Chondrocyte (in vitro differentiated cells): ENCODE data around the gene TMX4. TPM values are rescaled to one million over a fixed set of nuclear protein-coding genes. Genes with fewer than 3 reads are reported as not detected.

Experiments
- DNase-seq: peaks from one replicate; pipeline ENCODE4 v3.0.0; 2021; ENCODE audit warnings: mixed read lengths, low spot score
- H3K27ac Mint-ChIP-seq: one replicate; pipeline ENCODE4 v1.8.0; 2021; ENCODE audit warnings: mild to moderate bottlenecking, moderate library complexity, mixed read lengths; ENCODE audit not compliant: unreplicated experiment
- H3K27me3 Mint-ChIP-seq: 2 replicates; pipeline ENCODE4 v1.8.0; 2021; ENCODE audit warnings: low read depth, mixed read lengths
- H3K36me3 Mint-ChIP-seq: 2 replicates; pipeline ENCODE4 v1.8.0; 2021; ENCODE audit warnings: low read depth, mixed read lengths
- H3K4me1 Mint-ChIP-seq: 2 replicates; pipeline ENCODE4 v1.8.0; 2021; ENCODE audit warnings: low read depth, mild to moderate bottlenecking, mixed read lengths
- H3K4me3 Mint-ChIP-seq: one replicate; pipeline ENCODE4 v1.8.0; 2021; ENCODE audit warnings: mild to moderate bottlenecking, moderate library complexity, mixed read lengths; ENCODE audit not compliant: unreplicated experiment
- H3K9me3 Mint-ChIP-seq: 2 replicates; pipeline ENCODE4 v1.8.0; 2021; ENCODE audit warnings: low read depth, mixed read lengths
- total RNA-seq: library from RNA; stranded (reverse); gene quantifications from 3 replicates; pipeline ENCODE4 v1.2.1, GENCODE V29; 2021
- TF ChIP-seq, protein P1 (sequence below): fragments of 200-600 bp; sonication (generic); IDR thresholded peaks from 2 replicates; pipeline ENCODE4 v1.5.0; 2021; ENCODE audit warnings: antibody characterized with exemption, mild to moderate bottlenecking, moderate library complexity

The TMX4 gene
- total RNA-seq, 1 donor from 2014 or later, result 25.7 TPM

DNA sequence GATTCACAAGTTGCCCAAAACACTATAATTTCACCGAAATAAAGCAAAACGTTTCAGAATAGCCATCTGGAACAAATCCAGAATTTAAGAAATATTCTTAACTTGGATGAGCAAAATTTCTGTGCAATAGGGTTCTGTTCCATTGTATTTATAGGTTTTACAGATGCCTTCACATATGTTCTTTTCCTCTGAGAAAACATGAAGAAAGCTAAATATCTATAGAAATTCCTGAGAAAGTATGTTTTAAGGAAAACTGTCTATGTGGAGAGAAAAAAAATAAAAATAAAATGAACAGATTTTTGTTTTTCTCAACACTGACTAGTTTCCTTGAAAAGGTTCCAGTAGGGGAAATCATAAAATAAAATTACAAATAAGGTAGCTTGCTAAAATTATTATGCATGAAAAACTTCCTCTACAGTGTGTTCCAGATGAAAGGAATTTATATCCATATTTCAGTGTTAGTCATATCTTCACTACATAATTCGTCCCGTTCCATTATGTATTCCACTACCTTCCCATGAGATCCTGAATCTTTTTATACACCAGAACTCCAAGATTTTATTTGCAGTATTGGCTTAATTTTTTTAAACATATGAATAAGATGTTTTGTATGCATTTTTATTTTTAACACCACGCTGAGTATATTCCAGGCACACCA, 42.4 kb upstream of the TMX4 start:
- H3K27ac Mint-ChIP-seq, result no peak overlapping the region
- no peaks in the 10 kb centered on the region for H3K36me3 Mint-ChIP-seq
- no peaks in the 10 kb centered on the region for H3K9me3 Mint-ChIP-seq
- peaks cover 2% of the 10 kb centered on the region for H3K27me3 Mint-ChIP-seq
- TF ChIP-seq, protein P1, sequence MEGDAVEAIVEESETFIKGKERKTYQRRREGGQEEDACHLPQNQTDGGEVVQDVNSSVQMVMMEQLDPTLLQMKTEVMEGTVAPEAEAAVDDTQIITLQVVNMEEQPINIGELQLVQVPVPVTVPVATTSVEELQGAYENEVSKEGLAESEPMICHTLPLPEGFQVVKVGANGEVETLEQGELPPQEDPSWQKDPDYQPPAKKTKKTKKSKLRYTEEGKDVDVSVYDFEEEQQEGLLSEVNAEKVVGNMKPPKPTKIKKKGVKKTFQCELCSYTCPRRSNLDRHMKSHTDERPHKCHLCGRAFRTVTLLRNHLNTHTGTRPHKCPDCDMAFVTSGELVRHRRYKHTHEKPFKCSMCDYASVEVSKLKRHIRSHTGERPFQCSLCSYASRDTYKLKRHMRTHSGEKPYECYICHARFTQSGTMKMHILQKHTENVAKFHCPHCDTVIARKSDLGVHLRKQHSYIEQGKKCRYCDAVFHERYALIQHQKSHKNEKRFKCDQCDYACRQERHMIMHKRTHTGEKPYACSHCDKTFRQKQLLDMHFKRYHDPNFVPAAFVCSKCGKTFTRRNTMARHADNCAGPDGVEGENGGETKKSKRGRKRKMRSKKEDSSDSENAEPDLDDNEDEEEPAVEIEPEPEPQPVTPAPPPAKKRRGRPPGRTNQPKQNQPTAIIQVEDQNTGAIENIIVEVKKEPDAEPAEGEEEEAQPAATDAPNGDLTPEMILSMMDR, result no peak
- DNase-seq, result no peak
- no peak overlapping the region for H3K4me3 Mint-ChIP-seq
- H3K4me1 Mint-ChIP-seq, result no peaks in the 10 kb centered on the region

DNA sequence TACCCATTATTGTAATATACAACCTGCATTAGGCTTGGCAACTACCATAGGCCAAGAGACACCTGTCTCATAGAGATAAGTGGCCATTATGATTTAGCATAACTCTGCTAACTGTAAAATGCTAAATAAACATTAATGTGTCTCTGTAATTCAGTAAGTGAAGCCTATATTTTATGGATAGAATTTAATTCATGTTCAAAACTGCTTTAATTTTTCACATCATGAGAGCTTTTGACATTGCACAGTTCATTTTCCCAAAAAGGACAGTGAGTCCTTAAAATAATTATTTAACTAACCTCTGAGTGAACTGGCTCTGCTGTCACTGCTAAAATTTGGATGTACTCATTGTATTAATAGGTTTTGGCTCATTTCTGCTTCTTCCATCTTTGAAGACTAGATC, 41.4 kb upstream of the TMX4 start:
- Mint-ChIP-seq H3K36me3 (no peaks in the 10 kb centered on the region), H3K4me1 (no peaks in the 10 kb centered on the region), H3K27ac (no peak overlapping the region), H3K9me3 (no peaks in the 10 kb centered on the region), H3K27me3 (peaks cover 2% of the 10 kb centered on the region), H3K4me3 (no peak overlapping the region)
- DNase-seq, result no peak
- TF ChIP-seq, protein P1, result no peak

DNA sequence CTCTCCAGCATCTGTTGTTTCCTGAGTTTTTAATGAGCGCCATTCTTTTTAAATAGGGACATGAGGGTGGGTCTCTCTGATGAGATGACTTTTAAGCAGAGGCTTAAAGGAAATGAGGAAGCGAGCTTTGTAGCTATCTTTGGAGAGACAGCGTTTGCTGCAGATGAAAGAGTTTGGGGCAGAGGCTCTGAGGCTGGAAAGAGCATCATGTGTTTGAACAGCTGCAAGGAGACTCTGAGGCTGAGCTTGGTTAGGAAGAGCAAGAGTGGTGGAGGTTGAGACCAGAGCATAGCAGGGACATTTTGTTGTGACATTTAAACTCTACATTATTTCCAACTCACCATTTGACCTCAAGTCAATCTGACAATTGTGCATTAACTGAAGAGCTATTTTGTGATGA, 38.3 kb upstream of the TMX4 start:
- H3K27ac Mint-ChIP-seq, result no peak overlapping the region

DNA sequence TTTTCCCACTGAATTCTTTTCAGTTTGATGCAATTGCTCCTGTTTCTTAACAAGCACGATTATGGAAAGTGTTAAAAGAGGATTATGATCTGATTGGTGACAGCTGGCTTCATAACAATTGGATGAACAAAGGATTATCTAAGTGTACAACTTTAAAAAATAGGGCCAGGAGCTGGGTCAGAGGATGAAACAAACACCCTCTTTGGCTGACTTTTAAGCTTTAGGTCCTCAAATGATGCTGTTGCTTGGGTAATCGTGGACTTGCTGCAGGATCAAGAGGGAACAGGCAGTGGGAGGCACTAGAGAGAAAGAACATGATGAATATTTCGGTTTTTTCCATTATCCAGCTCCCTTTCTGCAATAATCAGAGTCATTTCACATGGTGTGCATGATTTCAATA, 35.5 kb upstream of the TMX4 start:
- Mint-ChIP-seq H3K27me3 (peaks cover 4% of the 10 kb centered on the region), H3K4me3 (no peak overlapping the region), H3K9me3 (no peaks in the 10 kb centered on the region), H3K36me3 (no peaks in the 10 kb centered on the region), H3K4me1 (no peaks in the 10 kb centered on the region), H3K27ac (no peak overlapping the region)
- no peak for DNase-seq
- TF ChIP-seq, protein P1, result no peak

More for the DNA sequence above, 38.3 kb upstream of the TMX4 start:
- Mint-ChIP-seq H3K36me3 (no peaks in the 10 kb centered on the region), H3K27me3 (peaks cover 4% of the 10 kb centered on the region), H3K4me1 (no peaks in the 10 kb centered on the region), H3K4me3 (no peak overlapping the region), H3K9me3 (no peaks in the 10 kb centered on the region)
- TF ChIP-seq, protein P1, result no peak
- DNase-seq, result no peak

DNA sequence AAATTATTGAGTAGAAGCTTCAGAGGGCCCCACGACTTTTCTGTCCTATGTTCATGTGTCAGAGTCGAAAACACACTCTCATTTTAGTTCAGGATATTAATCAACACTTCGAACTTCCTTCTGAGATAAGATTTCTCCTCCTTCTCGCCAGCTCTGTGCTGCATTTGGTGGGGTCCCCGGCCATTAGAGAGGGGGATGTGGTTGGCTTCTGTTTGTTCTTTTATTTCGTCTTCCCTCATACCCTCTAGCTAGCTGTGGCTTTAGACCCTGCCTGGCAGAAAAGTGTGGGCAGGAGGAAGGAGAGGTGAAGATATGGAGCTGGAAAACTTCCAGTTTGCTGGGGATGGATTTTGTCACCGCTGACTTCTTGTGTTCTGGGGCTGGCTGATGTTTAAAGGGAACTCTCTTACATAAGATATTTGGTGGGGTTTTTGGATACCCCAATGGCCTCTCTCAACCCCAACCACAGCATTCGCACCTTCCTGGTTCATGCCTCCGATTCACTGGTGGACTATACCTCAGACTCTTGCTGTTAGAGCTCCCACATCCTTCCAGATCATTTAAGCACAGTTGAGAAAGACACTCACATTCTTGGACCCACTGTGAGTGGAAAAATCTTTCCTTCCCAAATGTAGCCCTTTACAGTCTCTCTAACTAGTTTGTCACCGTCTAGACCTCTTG, 30.7 kb upstream of the TMX4 start:
- Mint-ChIP-seq H3K4me1 (no peaks in the 10 kb centered on the region), H3K36me3 (no peaks in the 10 kb centered on the region), H3K9me3 (no peaks in the 10 kb centered on the region), H3K27ac (no peak overlapping the region), H3K27me3 (peaks cover 13% of the 10 kb centered on the region), H3K4me3 (no peak overlapping the region)
- TF ChIP-seq, protein P1, result no peak
- DNase-seq, result no peak
